DOHH2 (cell line): ENCODE measurements around the gene KCNJ12.
"Not testable (repeated sequence)": the region's sequence is repeated elsewhere in the genome, so short reads cannot be mapped to it uniquely, and the experiment has no call there.

Experiments
- H3F3A ChIP-seq: fragments of 200-600 bp; sonication (generic), shearing (Covaris generic); 2 replicates; pipeline ENCODE4 v1.6.0; 2016; ENCODE audit warnings: antibody characterized with exemption, mild to moderate bottlenecking; ENCODE audit not compliant: control insufficient read depth, insufficient read depth
- H3K27ac ChIP-seq: fragments of 200-600 bp; sonication (generic); 2 replicates; pipeline ENCODE4 v1.5.1; 2014; ENCODE audit warnings: low read depth, mild to moderate bottlenecking, low read length, moderate library complexity
- H3K27me3 ChIP-seq: fragments of 200-600 bp; sonication (generic); 2 replicates; pipeline ENCODE4 v1.6.1; 2014; ENCODE audit warnings: mild to moderate bottlenecking, low read length, mixed read lengths; ENCODE audit not compliant: control insufficient read depth
- H3K36me3 ChIP-seq: fragments of 200-600 bp; sonication (generic); 2 replicates; pipeline ENCODE4 v1.6.1; 2014; ENCODE audit warnings: mild to moderate bottlenecking, low read length, moderate library complexity, mixed read lengths; ENCODE audit not compliant: control insufficient read depth
- H3K4me1 ChIP-seq: fragments of 200-600 bp; sonication (generic); 2 replicates; pipeline ENCODE4 v1.6.1; 2014; ENCODE audit warnings: mild to moderate bottlenecking, low read length, mixed read lengths; ENCODE audit not compliant: control insufficient read depth
- H3K4me2 ChIP-seq: fragments of 200-600 bp; sonication (generic); 2 replicates; pipeline ENCODE4 v1.6.0; 2014; ENCODE audit warnings: mild to moderate bottlenecking, low read length, moderate library complexity
- H3K4me3 ChIP-seq: fragments of 200-600 bp; sonication (generic); 2 replicates; pipeline ENCODE4 v1.5.1; 2014; ENCODE audit warnings: mild to moderate bottlenecking, low read length, mixed read lengths
- H3K79me2 ChIP-seq: fragments of 200-600 bp; sonication (generic); 2 replicates; pipeline ENCODE4 v1.6.1; 2014; ENCODE audit warnings: mild to moderate bottlenecking, low read length, mixed read lengths; ENCODE audit not compliant: control insufficient read depth
- H3K9me2 ChIP-seq: fragments of 200-600 bp; sonication (generic); replicated peaks from 2 replicates; pipeline ENCODE4 v1.6.1; 2014; ENCODE audit warnings: mild to moderate bottlenecking, low read length, mixed read lengths; ENCODE audit not compliant: control insufficient read depth
- H3K9me3 ChIP-seq: fragments of 200-600 bp; sonication (generic); 2 replicates; pipeline ENCODE4 v1.6.1; 2014; ENCODE audit warnings: antibody characterized with exemption, low read length, mixed read lengths; ENCODE audit not compliant: control insufficient read depth, insufficient read depth
- H4K20me1 ChIP-seq: fragments of 200-600 bp; sonication (generic); 2 replicates; pipeline ENCODE4 v1.6.0; 2014; ENCODE audit warnings: low read depth, mild to moderate bottlenecking, antibody characterized with exemption, low read length, moderate library complexity; ENCODE audit not compliant: control insufficient read depth, insufficient read depth

KCNJ12 gene

DNA sequence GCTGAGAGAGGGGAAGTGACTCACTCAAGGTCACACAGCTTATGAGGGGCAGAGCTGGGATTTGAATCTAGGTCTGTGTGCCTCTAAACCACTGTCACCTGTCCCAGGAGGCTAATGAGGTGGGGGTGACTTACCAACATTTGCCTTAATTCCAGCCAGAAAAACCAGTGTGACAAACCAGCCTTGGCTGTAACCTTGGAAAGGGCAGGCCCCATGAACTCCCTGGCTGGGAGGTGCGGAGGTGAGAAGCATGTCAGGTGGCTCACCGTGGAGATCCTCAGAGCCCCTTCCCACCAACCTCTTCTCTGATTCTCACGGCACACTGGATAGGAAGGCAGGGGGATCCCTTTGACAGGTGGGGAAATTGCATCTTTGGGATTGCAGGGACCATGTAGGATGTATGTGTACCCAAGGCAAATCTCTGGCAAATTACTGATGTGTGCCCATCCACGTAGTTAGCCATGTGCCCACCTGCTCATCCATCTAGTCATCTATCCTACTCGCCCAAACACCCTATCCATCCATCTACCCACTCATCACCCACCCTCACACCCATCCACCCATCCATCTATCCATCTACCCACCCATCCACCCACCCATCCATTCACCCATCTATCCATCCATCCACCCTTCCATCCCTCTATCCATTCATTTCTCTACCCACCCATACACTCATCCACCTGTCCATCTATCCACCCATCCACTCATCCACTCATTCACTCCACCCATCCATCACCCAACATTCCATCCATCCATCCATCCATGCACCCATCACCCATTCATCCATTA is 30.7 kb downstream of the KCNJ12 start:
- not testable (repeated sequence) for H3K9me3 ChIP-seq, H3F3A ChIP-seq, H3K4me2 ChIP-seq, H3K79me2 ChIP-seq, H3K4me1 ChIP-seq, H3K9me2 ChIP-seq, H3K27me3 ChIP-seq, H3K27ac ChIP-seq, H4K20me1 ChIP-seq, H3K36me3 ChIP-seq, H3K4me3 ChIP-seq

DNA sequence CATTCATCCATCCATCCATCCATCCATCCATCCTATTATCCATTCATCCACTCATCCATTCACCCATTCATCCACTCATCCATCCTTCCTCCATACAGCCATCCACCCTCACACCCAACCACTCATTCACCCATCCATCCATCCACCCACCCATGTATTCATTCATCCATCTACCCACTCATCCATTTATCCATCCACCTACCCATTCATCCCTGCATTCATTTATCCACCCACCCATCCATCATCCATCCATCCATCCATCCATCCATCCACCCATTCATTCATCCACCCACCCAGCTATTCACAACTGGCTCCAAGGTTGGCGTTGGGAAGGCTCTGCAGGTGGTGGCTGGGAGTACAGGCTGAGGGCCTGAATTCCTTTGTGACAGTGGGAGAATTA is 31.6 kb downstream of the KCNJ12 start:
- H3K9me2 ChIP-seq, H3K4me1 ChIP-seq, H3K4me3 ChIP-seq, H3K27me3 ChIP-seq, H3F3A ChIP-seq, H3K27ac ChIP-seq, H3K36me3 ChIP-seq, H4K20me1 ChIP-seq, H3K9me3 ChIP-seq, H3K4me2 ChIP-seq, H3K79me2 ChIP-seq: not testable (repeated sequence)

DNA sequence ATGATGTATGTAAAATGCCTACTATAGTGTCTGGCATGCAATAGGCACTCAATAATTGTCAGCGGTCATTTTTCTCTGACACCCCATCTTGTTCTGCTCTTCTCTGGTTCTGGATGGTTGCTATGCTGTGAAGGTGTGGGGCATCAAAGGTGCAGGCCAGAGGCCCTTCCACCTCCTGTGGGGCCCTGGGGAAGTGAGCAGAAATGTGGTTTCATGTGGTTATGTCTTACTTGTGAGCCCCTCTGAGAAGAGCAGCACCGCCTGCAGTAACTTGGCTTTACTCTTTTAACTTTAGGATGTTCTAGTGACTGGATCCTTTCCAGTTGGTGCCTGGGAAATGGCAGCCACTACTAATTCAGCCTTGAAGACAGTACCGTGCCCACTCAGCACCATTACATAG is 32.1 kb downstream of the KCNJ12 start:
- H4K20me1 ChIP-seq, H3K27me3 ChIP-seq, H3K4me3 ChIP-seq, H3K9me2 ChIP-seq, H3K4me1 ChIP-seq, H3K27ac ChIP-seq, H3F3A ChIP-seq, H3K36me3 ChIP-seq, H3K4me2 ChIP-seq, H3K79me2 ChIP-seq, H3K9me3 ChIP-seq: not testable (repeated sequence)

DNA sequence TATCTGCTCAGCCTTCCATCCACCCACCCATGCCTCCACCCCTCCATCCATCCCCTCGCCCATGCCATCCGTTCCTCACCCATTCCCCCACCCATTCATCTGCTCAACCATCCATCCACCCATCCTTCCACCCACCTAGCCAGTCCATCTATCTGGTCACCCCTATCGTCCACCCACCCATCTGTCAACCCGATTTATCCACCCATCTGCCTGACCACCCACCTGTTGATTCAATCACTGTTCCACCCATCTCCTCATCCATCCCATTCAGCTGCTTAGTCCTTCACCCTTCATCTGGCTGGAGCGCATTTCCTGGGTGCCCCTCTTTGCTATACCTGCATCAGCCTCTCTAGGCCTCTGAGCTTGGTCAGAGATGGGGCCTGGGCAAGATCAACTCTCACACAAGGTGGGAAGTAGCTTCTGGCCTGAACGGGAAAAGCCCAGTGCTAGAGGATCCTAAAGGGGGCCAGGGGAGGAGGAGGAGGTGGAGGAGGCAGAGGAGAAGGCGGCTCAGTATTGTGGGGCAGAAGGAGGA is 32.7 kb downstream of the KCNJ12 start:
- H3K9me2 ChIP-seq, H3K36me3 ChIP-seq, H3F3A ChIP-seq, H3K27me3 ChIP-seq, H3K4me2 ChIP-seq, H3K9me3 ChIP-seq, H4K20me1 ChIP-seq, H3K27ac ChIP-seq, H3K79me2 ChIP-seq, H3K4me3 ChIP-seq, H3K4me1 ChIP-seq: not testable (repeated sequence)

DNA sequence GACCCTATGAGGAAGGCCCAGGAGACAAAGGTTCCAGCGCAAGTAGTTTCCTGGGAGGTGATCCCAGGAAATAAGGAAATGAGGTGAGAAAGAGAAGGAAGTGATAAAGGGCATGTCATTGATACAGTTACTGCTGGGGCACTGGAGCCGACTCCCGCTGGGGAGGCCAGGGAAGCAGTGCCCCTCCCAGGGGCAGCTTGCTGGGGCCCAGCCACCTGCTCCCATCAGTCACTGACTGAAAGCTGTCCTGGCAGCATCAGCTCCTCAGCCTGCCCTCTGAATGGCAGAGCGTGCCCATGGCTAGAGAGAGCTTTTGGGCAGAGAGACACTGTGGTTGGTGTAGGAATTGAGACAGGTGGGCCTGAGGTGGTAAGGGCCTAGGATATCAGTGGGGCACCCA is 33.2 kb downstream of the KCNJ12 start:
- H3K9me2 ChIP-seq, H3K4me1 ChIP-seq, H3K4me2 ChIP-seq, H3K4me3 ChIP-seq, H3F3A ChIP-seq, H3K9me3 ChIP-seq, H3K27ac ChIP-seq, H4K20me1 ChIP-seq, H3K36me3 ChIP-seq, H3K27me3 ChIP-seq, H3K79me2 ChIP-seq: not testable (repeated sequence)

DNA sequence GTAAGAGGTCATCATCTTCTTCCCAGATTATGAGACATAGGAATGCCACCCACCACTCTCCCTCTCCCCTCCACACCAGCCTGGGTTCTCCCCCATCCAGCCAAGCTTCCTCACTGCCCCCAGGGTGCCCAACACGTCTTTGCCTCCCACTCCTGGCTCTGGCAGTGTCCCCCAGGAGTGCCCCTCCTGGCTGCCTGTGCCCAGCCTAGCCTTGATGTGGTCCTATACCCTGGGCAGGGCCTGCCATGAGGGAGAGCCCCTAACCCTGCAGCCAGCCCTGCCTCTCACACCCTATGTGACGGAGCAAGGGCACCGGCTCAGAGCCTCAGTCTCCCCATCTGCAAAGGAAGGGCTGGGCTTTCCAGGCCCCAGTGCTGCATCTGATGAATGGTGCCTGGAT is 33.8 kb downstream of the KCNJ12 start:
- not testable (repeated sequence) for H3F3A ChIP-seq, H3K27ac ChIP-seq, H4K20me1 ChIP-seq

DNA sequence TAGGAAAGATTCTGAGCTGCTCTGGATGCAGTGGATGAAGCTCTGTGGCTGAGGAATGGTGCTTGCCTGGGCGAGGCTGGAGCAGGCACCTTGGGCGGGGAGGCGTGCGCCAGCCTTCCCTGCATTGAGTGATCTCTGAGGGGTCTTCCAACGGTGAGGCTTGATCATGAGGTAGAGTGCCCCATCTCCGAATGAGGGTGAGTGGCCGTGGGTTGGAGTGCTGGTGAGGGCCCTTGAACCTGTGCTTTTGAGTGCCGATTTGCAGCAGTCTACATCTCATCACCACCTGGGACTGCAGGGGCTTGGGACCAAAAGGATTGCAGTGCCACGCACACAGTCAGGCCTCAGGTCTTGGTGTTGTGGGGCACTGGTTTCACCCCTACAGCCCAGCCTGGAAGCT is 34.2 kb downstream of the KCNJ12 start:
- not testable (repeated sequence) for H3F3A ChIP-seq, H3K4me1 ChIP-seq, H3K9me3 ChIP-seq, H3K36me3 ChIP-seq, H3K4me2 ChIP-seq, H3K27ac ChIP-seq, H3K79me2 ChIP-seq, H3K9me2 ChIP-seq, H3K27me3 ChIP-seq, H3K4me3 ChIP-seq, H4K20me1 ChIP-seq

More for the DNA sequence above, 33.8 kb downstream of the KCNJ12 start:
- H3K9me2 ChIP-seq, H3K4me1 ChIP-seq, H3K9me3 ChIP-seq, H3K4me2 ChIP-seq, H3K4me3 ChIP-seq, H3K36me3 ChIP-seq, H3K27me3 ChIP-seq, H3K79me2 ChIP-seq: not testable (repeated sequence)

DNA sequence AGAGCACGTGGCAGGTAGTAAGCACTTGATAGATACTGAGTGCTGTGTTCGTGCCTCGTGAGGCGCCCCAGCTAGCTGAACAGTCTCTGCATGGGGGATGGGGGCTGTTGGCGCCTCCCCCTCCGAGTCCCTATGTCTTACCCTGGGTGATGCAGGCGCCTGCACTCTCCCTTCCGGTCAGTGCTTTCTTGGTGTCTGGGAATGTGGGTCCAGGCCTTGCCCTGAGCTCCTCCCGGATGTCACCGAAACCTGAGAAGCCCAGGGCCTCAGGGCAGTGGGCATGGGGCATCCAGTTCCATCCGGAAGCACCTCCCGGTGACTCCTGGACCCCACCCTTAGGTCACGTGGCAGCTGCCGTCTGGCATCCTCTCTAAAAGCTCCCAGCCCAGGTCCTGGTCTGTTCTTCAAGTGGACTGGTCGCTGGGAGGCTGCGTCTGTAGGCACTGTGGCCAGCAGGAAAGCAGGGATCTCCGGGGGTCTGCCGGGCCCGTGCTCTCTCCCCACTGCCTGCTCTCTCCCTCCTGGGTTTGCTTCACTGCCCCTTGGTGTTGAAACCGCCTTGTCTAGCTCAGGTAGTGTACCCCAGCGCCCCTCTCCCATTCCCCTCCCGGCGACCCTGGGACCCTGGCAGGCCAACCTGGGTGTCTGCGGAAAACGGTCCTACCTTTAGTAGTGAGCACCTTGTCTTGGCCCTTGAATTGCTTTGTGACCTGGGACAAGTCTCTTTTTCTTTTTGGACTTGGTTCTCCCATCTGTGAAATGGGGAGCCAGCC is 34.9 kb downstream of the KCNJ12 start:
- not testable (repeated sequence) for H3K4me2 ChIP-seq, H3K27ac ChIP-seq, H3F3A ChIP-seq, H3K9me2 ChIP-seq, H3K4me1 ChIP-seq, H3K36me3 ChIP-seq, H3K9me3 ChIP-seq, H4K20me1 ChIP-seq, H3K4me3 ChIP-seq, H3K79me2 ChIP-seq, H3K27me3 ChIP-seq
